Adrenal gland (tissue), 5 donors: ENCODE results near the gene EIF1AD.

ENCODE experiments used
- POLR2A ChIP-seq, 2 donors: fragments of 450-650 bp; IDR thresholded peaks; one replicate each; pipeline ENCODE4 v1.6.1; 2017; ENCODE audit warnings: antibody characterized with exemption in 2 of 2, mild to moderate bottlenecking in 2 of 2, moderate library complexity in 1 of 2
- TF ChIP-seq, protein P1 (sequence below), 6 experiments: fragments of 450-650 bp in 4 of 6; fragments of 200-600 bp in 2 of 6; sonication (generic) in 1 of 6; IDR thresholded peaks; 1 replicate in 5 of 6; 2 replicates in 1 of 6; pipeline versions ENCODE4 v1.5.1 to v1.8.0; 2016 to 2021; ENCODE audit warnings: antibody characterized with exemption in 6 of 6, mild to moderate bottlenecking in 2 of 6, moderate library complexity in 1 of 6
- donor health status: DM: no; HTN: no; CAD: no.

DNA sequence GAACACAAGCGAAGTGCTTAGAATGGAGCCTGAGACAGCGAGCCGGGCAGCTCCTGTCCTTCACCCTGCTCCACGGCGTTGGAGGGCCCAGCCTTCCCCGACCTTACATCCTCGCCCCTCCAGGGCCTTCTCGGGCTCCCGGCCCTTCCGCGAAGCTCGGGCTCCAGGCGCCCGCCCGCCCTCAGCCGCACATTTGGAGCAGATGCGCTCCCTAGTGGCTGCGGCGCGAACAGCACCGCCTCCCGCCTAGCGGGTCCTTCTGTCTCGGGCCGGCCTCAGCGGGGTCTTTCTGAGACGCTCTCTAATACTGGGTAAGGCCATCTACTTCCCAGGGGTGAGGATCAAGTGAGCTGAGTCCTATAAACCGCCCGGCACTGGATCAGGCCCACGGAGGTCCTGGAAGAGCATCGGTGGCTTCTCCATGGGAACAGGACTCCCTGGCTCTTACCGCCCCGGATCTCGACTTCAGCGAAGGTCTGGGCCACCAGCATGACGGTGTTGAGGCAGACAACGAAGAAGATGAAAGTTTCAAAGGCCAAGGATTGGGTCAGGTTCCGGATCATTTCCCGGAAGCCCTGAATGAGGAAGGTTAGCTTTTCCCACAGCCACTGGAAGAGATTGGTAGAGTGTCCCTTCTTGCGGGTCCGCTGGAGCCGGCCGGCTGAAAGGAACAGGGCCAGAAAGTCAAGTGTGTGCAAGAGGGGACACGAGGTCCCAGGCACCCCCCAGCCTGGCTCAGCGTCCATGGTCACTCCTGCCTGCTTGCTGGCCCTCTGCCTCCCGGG, 20.6 kb upstream of the EIF1AD start:
- TF ChIP-seq, protein P1, sequence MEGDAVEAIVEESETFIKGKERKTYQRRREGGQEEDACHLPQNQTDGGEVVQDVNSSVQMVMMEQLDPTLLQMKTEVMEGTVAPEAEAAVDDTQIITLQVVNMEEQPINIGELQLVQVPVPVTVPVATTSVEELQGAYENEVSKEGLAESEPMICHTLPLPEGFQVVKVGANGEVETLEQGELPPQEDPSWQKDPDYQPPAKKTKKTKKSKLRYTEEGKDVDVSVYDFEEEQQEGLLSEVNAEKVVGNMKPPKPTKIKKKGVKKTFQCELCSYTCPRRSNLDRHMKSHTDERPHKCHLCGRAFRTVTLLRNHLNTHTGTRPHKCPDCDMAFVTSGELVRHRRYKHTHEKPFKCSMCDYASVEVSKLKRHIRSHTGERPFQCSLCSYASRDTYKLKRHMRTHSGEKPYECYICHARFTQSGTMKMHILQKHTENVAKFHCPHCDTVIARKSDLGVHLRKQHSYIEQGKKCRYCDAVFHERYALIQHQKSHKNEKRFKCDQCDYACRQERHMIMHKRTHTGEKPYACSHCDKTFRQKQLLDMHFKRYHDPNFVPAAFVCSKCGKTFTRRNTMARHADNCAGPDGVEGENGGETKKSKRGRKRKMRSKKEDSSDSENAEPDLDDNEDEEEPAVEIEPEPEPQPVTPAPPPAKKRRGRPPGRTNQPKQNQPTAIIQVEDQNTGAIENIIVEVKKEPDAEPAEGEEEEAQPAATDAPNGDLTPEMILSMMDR (IDR thresholded peaks at IDR 0.05): peak; percentile 78 to 97 (median 91)
- TF ChIP-seq POLR2A (IDR thresholded peaks at IDR 0.05): no peak
